ENCODE measurements around the gene PSMB7.

PSMB7 gene

DNA sequence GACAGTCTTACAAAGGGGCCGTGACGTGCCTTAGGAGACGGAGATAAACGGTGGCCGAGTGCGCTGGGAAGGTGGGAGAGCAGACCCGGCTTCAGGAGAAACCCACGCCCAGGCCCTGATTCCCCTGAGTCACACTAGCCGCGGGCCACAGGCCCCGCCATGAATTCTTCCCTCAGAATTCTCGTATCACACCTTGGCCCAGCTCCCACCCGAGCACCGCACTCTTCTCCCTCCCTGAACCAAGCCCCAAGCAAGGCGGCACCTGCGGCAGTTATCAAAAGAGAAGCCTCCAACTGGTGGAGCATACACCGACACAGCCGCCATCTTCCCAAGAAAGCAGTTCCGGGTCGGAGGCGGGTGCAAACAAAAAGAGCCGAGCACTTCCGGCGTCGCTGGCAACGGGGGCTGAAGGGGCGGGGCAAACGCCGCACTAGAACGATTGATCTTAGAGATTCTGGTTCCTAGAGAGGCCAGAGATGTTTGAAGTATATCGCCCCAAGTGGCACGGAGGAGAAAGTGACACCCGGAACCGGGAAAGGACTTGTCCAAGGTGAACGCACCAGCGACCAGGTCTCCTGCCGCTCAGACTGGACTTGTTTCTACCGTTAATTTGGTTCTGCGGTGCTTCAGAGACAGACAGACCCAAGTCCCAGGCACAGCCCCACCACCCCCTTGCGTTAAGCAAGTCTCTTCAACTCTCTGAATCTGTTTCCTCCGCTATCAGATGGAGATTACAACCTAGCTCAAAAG is at the start of gene PSMB7:
Gene PSMB7 (minus strand): TSS at position 341 of the 750 bp plus-strand sequence. CDS start 17 bp downstream, at position 324.
- peak; percentile 95 for DNase-seq (ENCODE audit: low read depth)

DNA sequence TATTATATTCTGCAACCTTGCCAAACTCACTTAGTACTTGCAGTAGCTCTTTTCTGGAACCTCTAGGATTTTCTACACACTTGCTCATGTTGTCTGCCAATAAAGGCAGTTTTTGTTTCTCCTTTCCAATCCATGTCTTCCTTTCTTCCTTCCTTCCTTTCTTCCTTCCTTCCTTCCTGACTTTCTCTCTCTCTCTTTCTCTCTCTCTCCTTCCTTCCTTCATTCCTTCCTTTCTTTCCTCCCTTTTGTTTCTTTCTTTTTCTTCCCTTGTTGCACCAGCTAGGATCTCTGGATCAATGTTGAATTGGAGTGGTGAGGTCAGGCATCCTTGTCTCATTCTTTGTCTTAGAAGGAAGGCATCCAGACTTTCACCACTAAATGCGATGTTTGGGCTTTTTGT is 47.5 kb upstream of the PSMB7 start:
- DNase-seq (ENCODE audit: low read depth): no peak

DNA sequence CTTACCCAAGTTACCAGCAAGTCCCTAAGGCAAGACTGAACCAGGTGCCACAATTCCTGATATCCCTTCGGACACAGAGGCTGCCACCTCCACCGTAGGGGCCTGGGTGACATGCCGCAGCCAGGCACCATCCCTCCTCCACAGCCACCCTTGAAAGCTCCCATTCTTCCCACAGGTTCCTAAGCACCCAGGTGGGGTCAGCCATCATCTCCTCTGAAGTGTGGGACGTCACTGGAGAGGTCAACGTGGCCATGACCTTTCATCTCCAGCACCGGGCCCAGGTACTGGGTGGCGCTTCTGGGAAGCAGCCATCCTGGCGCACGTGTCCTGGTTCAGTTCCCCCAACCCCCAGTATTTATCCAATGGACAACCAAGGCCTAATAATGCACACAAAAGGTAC is 43.2 kb upstream of the PSMB7 start:
- no peak for DNase-seq (ENCODE audit: low read depth)

DNA sequence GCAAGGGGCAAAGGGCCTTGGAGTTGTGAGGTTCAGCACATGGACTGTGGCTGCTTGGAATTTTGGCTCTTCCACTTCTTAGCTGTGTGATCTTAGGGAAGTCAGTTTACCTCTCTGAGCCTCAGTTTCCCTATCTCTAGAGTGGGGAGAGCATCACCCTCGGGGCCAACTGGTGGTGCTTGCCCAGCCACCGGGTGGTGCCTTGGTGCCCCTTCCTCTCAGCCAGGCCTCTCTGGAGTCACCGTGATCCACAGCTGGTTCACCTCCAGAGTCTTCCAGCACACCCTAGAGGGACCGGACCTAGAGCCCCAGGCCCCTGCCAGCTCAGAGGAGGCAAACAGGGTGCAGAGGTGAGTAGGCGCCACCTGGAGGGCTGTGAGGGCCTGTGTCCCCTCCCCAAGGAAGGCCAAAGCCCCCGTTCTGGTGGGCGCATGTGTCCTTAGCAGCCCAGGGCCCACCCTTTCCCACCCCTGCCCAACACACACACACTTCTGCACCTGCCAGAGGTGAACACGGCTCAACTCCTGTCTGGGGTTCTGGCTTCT is 42.7 kb upstream of the PSMB7 start:
- no peak for DNase-seq (ENCODE audit: low read depth)

DNA sequence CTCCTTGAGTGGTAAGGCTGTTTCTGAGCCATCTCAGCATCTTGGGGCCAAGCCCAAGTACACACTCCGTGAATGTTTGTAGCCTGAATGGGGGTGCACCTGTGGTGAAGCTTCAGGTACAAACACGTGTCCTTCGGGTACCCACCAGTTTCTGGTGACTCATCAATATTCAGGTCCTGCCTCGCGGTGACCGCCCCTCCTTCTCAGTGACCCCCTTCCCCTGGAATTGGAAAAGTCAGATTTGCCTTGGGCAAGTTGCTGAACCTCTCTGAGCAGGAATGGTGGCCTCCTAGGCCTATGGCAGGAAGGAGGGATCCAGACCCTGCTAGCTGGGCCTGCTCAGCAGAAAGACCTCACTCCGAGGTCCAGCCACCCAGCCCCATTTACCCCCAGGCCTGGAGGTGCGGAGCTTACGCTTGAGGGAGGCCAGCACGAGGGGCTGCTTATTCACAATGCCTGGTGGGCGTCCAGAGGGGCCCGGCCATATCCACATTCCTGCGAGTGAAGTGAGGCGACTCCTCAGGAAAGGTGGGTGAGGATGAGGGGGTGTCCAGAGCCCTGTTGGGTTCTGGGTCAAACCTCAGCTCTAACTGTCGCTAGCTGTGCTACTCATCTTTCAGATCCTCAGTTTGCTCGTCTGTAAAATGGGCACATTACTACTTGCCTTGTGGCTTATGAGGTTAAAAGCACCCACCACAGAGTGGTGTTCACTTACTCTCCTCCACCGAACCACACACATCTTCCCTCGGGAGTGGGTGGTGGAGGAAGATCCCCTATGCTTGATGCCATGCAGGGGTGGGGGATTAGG is 42.0 kb upstream of the PSMB7 start:
- DNase-seq (ENCODE audit: low read depth): no peak

DNA sequence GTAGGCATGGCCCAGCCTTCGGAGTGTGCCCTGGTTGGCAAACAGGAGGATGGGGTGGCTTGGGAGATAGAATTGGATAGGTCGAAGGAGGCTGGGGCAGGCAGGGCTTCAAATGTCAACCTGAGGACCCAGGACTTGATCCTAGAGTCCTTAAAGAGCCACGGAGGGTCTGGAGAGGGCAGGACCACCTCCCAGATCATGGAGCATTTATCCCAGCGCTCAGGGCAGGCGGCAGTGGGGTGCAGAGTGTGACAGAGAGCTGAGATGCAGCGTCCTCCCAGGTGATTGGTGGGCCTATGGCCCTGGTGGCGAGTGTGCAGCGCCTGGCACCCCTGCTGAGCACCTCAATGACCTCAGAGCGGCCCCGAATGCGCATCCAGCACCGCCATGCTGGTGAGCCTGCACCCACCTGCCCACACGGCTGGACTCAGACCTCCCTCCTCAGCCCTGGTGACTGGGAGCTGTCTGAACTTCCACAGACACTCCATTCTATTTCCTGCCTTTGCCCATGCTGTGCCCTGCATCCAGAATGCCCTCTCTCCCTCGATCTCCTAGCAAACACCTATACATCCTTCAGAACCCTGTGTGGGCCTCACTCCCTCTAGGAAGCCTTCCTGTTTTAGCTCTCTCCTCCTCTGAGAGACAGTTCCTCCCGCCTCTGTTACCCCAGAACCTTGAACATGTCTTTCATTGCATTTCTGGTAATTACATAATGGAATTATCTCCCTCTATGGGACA is 41.3 kb upstream of the PSMB7 start:
- no peak for DNase-seq (ENCODE audit: low read depth)

DNA sequence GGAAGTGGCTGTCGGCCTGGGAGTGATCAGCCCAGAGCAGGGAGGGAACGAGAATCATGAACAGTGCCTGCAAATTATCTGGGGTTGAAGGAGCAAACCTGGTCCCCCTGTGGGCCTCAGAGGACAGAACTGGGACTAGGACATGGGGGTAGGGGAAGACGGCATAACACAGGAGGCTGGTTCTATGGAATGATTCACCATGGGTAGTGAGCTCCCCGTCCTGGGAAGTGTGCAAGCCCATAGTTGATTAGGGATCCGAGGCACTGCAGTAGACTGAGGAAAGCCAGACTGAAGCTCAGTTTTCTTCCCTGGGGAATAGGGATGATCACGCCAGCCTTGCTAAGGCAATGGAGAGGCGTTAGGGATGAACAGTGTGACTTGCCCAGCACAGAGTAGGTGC is 40.6 kb upstream of the PSMB7 start:
- DNase-seq (ENCODE audit: low read depth): no peak

DNA sequence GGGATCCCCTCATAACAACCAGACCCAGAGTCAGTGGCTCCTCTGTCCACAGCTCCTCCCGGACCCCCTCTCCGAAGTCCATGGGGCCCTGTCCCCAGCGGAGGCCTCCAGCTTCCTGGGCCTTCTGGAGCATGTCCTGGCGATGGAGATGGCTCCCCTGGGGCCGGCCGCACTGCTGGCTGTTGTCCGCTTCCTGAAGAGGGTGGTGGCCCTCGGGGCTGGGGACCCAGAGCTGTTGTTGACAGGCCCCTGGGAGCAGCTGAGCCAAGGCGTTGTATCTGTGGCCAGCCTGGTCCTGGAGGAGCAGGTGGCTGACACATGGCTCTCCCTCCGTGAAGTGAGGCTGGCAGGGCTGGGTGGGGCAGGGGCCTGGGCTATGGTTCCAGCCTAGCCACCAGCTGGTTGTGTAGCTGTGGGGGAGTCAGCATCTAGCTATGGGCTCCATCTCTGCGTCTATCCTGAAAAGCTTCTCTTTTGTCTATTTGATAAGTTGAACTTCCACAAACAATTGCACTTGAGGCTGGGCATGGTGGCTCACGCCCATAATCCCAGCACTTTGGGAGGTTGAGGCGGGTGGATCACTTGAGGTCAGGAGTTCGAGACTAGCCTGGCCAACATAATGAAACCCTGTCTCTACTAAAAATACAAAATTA is 39.7 kb upstream of the PSMB7 start:
- no peak for DNase-seq (ENCODE audit: low read depth)

DNA sequence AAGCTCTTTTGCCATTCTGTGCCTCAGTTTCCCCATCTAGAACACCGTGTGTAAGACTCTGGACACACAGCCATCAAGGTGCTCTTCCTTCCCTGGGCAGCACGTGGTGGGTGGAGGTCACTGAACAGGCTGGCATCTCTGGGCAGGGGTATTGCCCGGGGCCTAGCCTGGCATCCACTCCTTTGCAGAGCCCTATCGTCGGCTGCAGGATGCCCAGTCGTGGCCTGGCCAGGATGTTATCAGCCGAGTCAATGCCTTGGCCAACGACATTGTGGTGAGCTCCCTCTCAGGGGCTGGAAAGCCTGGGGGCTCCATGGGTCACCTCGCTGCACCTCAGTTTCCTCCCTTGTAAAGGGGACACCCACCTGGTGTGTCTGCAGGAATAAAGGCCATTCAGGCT is 39.1 kb upstream of the PSMB7 start:
- DNase-seq (ENCODE audit: low read depth): no peak

DNA sequence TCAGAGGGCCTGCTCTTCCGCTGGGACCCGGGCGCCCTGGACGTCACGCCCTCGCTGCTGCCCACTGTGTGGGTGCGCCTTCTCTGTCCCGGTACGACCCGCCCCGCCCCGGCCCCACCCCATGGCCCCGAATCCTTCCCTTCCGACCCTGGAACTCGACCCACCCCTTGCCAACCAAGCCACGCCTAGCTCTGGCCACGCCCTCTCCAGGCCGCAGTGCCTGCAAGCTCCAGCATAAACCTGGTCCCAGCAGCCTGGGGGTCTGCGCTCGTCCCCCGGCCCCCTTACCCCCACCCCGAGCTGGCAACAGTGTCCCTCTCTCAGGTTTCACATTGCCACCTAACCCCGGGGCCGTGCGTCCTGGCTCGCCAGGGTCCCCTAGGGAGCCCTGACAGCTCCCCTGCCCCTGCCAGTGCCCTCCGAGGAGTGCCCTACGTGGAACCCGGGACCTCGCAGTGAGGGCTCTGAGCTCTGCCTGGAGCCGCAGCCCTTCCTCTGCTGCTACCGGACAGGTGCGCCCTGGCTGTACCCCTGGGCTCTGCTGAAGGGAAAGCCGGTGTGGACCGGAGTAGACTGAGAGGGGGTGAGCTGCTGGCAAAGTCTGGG is 38.4 kb upstream of the PSMB7 start:
- DNase-seq (ENCODE audit: low read depth): no peak

DNA sequence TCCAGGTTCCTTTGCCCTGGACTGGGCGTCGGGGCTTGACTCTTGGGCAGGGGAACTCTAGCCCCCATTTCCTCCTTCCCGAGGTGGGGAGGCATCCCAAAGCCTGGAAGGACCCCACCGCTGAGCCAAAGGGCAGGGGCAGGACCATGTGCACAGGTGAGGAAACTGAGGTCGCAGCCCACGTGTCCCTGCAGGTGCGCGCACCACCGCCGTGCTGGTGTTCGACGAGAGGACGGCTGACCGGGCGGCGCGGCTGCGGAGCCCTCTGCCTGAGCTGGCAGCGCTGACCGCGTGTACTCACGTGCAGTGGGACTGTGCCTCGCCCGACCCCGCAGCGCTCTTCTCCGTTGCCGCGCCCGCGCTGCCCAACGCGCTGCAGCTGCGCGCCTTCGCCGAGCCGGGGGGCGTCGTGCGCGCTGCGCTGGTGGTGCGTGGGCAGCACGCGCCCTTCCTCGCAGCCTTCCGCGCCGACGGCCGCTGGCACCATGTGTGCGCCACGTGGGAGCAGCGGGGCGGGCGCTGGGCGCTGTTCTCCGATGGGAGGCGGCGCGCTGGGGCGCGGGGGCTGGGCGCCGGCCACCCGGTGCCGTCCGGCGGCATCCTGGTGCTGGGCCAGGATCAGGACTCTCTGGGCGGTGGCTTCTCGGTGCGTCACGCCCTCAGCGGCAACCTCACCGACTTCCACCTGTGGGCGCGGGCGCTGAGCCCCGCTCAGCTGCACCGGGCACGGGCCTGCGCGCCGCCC is 37.8 kb upstream of the PSMB7 start:
- DNase-seq (ENCODE audit: low read depth): no peak

DNA sequence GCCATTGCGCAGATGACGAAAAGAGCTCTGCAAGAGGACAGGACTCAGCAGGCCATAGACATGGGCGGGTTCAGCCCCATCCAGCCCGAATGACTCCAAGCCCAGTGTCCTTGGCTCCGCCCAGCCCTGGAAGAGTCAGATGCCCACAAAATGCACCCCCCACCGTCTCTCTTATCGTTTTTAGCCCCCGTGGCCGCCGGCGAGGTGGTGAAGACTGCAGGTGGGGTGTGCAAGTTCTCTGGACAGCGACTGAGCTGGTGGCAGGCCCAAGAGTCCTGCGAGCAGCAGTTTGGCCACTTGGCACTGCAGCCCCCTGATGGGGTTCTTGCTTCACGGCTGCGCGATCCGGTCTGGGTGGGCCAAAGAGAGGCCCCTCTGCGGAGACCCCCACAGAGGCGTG is 37.1 kb upstream of the PSMB7 start:
- DNase-seq (ENCODE audit: low read depth): no peak

DNA sequence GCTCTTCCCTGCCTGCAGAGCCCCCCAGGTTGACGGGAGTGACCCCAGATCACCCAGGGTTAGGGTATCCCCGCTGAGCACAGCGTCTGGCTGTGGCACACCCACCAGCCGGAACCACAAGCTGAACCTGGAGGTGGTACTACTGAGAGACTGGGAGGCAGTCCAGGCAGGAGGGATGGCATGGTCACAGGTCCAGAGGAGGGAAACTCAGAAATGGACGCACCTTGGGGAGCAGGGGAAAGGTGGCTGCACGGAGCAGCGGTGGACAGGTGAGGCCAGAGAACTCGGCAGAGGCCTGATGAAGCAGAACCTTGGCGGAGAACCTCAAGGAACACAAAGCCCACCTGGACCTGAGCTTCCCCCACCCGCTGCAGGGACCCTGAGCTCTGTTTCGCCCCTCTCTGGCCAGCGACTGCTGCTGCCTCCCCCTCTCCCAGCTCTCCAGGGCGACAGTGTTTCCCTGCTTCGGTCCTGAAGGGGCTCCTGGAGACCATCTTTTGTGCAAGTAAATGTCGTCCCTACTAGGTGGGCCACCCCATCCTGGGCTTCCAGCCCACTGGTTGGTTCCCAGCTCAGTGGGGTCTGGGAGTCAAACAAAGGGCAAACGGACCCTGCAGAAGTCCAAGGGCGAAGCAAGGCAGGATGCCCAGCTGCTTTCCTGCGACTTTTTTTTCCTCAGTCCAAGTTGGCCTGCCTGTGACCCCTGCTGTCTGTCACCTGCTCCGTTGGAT is 35.9 kb upstream of the PSMB7 start:
- DNase-seq (ENCODE audit: low read depth): no peak

DNA sequence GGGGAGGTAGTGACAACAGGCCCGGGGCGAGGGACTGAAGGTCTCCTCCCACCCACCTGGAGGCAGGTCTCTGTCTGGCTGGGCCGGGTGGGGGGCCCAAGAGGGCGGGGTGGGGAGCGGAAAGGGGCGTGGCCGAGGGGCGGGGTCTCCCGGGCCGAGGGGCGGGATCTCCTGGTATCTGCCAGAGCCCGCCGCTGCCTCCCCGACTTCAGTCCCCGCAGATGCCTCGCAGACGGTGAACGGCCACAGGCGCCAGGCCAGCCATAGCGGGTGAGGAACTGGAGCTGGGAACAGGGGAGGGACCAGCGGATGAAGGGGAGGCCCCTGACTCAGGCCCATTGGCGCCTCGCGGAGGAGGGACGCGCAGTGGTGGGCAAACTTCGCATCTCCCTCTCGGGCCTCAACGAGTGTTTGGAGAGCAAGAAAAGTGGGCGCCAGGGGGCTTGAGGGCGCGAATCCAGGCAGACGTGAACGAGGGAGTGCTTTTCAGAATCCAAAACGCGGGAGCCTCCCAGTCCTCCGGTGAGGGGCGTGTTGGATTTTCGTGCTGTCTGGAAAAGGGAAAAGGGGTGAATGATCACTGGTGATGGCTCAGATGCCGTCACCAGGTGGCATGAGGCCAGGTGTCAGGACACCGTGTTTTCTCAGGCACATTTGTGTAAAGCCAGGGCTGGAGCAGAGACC is 35.1 kb upstream of the PSMB7 start, which contains the start of gene ADGRD2:
Gene ADGRD2 (plus strand): TSS at position 211 of the 684 bp plus-strand sequence. CDS start 1,216 bp downstream, outside the sequence.
- no peak for DNase-seq (ENCODE audit: low read depth)

DNA sequence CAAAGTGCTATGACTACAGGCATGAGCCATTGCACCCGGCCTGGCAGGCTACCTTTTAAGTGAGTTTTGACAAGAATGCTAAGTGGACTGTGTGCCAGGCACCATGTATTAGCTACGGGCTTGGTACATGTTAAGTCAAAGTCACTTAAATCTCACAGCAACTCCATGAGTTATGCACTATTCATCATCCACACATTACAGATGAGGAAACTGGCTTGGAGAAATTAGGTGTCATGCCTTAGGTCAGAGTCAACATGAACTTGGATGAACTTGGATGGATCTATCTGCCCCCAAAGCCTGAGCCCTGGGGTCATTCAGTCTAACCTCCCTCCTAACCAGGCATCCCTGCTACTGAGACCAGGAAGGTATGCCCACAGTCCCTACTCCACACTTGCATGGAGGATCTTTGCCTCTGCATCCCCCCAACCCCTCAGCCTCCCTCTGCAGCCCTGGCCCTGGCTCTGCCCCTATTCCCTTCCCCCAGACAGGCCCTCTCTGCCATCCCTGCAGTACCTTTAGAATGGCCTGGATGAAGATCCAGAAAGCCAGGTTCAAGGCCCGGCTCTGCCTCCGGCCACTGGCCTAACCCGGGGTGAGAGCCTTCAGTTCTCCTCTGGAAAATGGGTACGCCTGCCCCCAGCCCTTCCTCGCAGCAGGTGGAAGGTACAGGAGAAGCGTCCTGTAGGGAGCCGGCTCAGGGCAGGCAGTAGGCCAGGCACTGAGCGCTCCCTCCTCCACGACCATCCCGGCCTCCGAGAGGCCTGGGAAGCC is 34.3 kb upstream of the PSMB7 start:
- no peak for DNase-seq (ENCODE audit: low read depth)

DNA sequence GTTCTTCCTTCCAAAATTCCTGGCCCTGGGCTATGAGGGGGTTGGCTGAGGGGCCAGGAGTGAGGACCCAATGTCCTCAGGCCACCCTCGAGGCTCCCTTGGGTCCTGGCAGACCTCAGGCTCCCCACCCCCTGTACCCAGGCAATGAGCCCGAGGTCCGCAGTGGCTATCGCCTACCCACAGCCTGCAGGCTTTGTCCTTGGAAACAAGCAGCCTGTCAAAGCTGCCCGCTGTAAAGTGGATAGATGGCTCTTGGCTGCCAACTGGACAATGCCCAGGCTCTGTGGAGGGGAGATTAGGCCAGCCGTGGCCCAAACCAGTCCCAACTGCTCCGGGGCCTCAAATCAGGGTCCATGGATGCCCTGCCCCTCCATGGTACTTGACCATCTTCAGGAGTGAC is 32.8 kb upstream of the PSMB7 start:
- DNase-seq (ENCODE audit: low read depth): no peak

DNA sequence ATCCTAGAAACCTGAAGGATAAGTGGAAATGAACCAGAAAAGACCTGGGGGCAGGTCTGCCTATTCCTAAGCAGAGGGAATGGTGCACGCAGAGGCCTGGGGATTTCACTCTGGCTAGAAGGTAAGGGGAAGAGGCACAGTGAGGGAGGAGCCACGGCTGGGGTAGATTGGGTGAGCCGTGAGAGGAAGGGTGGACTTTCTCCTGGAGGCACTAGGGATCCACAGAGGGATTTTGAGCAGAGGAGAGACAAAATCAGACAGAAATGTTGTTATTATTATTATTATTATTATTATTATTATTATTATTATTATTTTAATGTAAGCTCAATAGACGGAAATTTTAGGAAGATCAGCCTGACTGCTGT is 32.0 kb upstream of the PSMB7 start:
- no peak for DNase-seq (ENCODE audit: low read depth)

DNA sequence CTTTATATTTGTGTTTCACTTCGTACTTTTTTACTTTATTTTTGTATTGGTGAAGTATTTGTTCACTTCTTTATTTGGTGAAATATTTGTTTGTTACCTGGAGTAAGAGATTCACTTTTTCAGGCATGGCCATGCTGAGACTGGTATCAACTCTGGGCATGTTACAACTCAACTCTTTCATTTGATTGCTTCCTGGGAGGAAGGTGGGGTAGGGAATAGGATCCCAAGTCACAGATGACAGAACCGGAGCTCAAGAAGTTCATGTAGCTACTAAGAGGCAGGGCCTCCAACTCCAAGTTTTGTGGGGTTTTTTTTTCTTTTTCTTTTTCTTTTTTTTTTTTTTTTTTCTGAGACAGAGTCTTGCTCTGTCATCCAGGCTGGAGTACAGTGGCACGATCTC is 28.9 kb upstream of the PSMB7 start:
- DNase-seq (ENCODE audit: low read depth): no peak

DNA sequence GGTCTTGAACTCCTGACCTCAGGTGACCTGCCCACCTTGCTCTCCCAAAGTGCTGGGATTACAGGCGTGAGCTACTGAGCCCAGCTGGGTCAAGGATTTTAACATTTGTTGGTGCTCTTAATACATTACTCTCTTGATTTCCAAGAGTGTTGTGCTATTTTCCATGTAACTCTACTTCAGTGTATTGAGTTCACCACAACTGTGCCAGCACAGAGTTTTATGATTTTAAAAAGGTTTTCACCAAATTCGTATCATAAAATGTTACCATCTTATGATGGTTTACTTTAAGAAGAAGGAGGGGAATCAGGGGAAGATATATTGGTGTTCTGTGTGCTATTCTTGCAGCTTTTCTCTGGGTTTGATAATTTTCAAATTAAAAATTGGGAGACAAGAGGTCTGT is 28.4 kb upstream of the PSMB7 start:
- DNase-seq (ENCODE audit: low read depth): no peak
